Breast epithelium (tissue), 4 donors: ENCODE results near the gene MTRF1L. TPM values are rescaled to one million over a fixed set of nuclear protein-coding genes. Genes with fewer than 3 reads are reported as not detected.

Source experiments
- DNase-seq, 2 donors: peaks; one replicate each; pipeline ENCODE4 v3.0.0-alpha.2; 2019; ENCODE audit warnings: low spot score in 2 of 2
- H3K27ac ChIP-seq, 2 donors: fragments of 200-600 bp; sonication (generic) in 1 of 2; one replicate each; pipeline ENCODE4 v1.5.1; 2016 to 2019; ENCODE audit warnings: mild to moderate bottlenecking in 1 of 2
- H3K27me3 ChIP-seq, 2 donors: fragments of 200-600 bp; sonication (generic) in 1 of 2; one replicate each; pipeline versions ENCODE4 v1.5.1 to v1.6.0; 2017 to 2019; ENCODE audit warnings: control low read depth in 1 of 2, mild to moderate bottlenecking in 1 of 2
- H3K36me3 ChIP-seq: fragments of 200-600 bp; one replicate; pipeline ENCODE4 v1.5.1; 2019
- H3K4me1 ChIP-seq, 2 donors: fragments of 200-600 bp; sonication (generic); one replicate each; pipeline ENCODE4 v1.5.1; 2016 to 2019; ENCODE audit warnings: control low read depth in 1 of 2
- H3K4me3 ChIP-seq, 3 donors: fragments of 200-600 bp; sonication (generic); 1 replicate in 2 of 3; 2 replicates in 1 of 3; pipeline ENCODE4 v1.5.1; 2016 to 2019; ENCODE audit warnings: mild to moderate bottlenecking in 3 of 3, moderate library complexity in 2 of 3
- H3K9me3 ChIP-seq, 2 donors: fragments of 200-600 bp; sonication (generic) in 1 of 2; one replicate each; pipeline ENCODE4 v1.5.1; 2016 to 2019; ENCODE audit warnings: control low read depth in 1 of 2
- POLR2A ChIP-seq: fragments of 450-650 bp; IDR thresholded peaks from one replicate; pipeline ENCODE4 v1.6.1; 2016; ENCODE audit warnings: antibody characterized with exemption, mild to moderate bottlenecking, moderate library complexity
- POLR2AphosphoS5 ChIP-seq, 3 donors: sonication (generic); formaldehyde crosslinking; IDR thresholded peaks; one replicate each; pipeline ENCODE4 v1.6.1; 2017; ENCODE audit warnings: antibody characterized with exemption in 3 of 3
- intact Hi-C: fragments of 100-400 bp; cut with DNase I; formaldehyde crosslinking; loops from one replicate; pipeline ENCODE4 v1.15.1; 2023; ENCODE audit warnings: low total_unique reads
- total RNA-seq, 3 donors: library from RNA; depleted of rRNA; stranded (reverse); fragments of >200 nt; gene quantifications; one replicate each; pipeline ENCODE4 v1.1.0, GENCODE V29; 2016
- TF ChIP-seq, protein P1 (sequence below), 3 donors: fragments of 450-650 bp; IDR thresholded peaks; one replicate each; pipeline ENCODE4 v1.5.1; 2016 to 2017; ENCODE audit warnings: antibody characterized with exemption in 3 of 3, mild to moderate bottlenecking in 3 of 3, moderate library complexity in 3 of 3

The MTRF1L gene
- total RNA-seq, 3 donors from 2014 or later: 13.1 to 19.8 (median 14.6) TPM

DNA sequence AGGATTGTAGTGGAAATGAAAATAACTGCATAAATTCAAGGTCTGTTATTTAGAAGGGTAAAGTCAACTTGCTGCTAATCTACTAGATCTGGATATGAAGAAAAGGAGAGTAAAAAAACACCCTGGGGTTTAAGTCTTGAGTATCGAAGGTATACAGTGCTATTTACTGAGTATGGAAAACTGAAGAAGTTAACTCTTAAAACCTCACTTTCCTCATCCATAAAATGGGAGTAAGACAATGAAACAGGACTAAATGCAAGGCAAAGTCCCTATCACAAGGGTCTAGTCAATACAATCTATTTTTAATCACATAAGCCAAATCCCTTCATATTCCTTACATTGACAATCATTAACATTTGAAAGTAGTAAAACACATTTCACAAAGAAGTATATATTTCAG, 21.9 kb downstream of the MTRF1L start:
- Histone ChIP-seq H3K27ac (no peak overlapping the region), H3K27me3 (no peaks in the 10 kb centered on the region), H3K4me1 (peaks cover 5 to 13% of the 10 kb centered on the region in 2 donors), H3K4me3 (no peak overlapping the region), H3K9me3 (no peaks in the 10 kb centered on the region), H3K36me3 (no peaks in the 10 kb centered on the region)
- intact Hi-C loops: no loop called here
- DNase-seq: no peak
- TF ChIP-seq, protein P1, sequence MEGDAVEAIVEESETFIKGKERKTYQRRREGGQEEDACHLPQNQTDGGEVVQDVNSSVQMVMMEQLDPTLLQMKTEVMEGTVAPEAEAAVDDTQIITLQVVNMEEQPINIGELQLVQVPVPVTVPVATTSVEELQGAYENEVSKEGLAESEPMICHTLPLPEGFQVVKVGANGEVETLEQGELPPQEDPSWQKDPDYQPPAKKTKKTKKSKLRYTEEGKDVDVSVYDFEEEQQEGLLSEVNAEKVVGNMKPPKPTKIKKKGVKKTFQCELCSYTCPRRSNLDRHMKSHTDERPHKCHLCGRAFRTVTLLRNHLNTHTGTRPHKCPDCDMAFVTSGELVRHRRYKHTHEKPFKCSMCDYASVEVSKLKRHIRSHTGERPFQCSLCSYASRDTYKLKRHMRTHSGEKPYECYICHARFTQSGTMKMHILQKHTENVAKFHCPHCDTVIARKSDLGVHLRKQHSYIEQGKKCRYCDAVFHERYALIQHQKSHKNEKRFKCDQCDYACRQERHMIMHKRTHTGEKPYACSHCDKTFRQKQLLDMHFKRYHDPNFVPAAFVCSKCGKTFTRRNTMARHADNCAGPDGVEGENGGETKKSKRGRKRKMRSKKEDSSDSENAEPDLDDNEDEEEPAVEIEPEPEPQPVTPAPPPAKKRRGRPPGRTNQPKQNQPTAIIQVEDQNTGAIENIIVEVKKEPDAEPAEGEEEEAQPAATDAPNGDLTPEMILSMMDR (IDR thresholded peaks at IDR 0.05): no peak
- TF ChIP-seq POLR2A: no peak
- no peak for TF ChIP-seq POLR2AphosphoS5 (IDR thresholded peaks at IDR 0.05)

DNA sequence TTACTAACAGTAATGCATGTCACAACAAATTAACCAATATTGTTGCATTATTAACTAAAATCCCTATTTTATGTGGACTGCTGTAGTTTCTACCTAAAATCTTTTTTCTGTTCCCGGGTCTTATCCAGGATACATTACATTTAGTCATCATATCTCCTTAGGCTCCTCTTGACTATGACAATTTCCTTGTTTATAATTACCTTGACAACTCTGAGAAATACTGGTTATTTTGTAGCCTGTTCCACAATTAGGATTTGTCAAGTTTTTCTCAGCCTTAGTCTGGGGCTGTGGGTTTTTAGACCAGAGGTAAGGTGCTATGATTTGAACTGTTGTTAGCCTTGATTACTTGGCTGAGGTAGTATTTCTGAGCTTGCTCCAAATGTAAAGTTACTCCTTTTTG, 23.4 kb downstream of the MTRF1L start:
- no peaks in the 10 kb centered on the region for H3K9me3 ChIP-seq
- H3K4me3 ChIP-seq: no peak overlapping the region
- H3K36me3 ChIP-seq: no peaks in the 10 kb centered on the region
- peaks cover 5 to 7% of the 10 kb centered on the region in 2 donors for H3K4me1 ChIP-seq
- no peak for DNase-seq
- no peak overlapping the region for H3K27ac ChIP-seq
- TF ChIP-seq, protein P1 (IDR thresholded peaks at IDR 0.05): no peak
- TF ChIP-seq POLR2A (no peak), POLR2AphosphoS5 (IDR thresholded peaks at IDR 0.05) (no peak)
- intact Hi-C loops: no loop called here
- no peaks in the 10 kb centered on the region for H3K27me3 ChIP-seq

DNA sequence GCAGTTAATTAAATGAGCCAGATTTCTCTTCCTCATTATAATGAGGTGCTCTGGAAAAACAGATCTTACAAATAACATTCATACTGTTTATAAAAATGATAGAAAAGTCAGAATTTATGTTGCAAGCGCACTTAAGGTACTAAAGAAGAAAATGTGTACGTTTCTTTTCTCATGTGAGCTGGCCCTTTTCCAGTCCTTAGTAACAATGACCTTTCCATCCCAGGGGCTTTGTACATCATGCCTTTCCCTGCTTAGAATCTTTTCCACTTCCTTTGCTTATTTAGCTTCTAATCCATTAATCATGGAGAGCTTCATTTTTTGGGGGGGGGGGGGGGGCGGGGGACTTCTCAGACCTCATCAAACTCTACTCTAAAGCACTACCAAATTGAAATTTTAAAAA, 24.5 kb downstream of the MTRF1L start:
- Histone ChIP-seq H3K36me3 (no peaks in the 10 kb centered on the region), H3K9me3 (no peaks in the 10 kb centered on the region), H3K4me1 (peaks cover 5 to 7% of the 10 kb centered on the region in 2 donors), H3K27me3 (no peaks in the 10 kb centered on the region), H3K27ac (no peak overlapping the region), H3K4me3 (no peak overlapping the region)
- TF ChIP-seq, protein P1 (IDR thresholded peaks at IDR 0.05): no peak
- TF ChIP-seq POLR2A (no peak), POLR2AphosphoS5 (IDR thresholded peaks at IDR 0.05) (no peak)
- intact Hi-C loops: no loop called here
- DNase-seq: no peak

DNA sequence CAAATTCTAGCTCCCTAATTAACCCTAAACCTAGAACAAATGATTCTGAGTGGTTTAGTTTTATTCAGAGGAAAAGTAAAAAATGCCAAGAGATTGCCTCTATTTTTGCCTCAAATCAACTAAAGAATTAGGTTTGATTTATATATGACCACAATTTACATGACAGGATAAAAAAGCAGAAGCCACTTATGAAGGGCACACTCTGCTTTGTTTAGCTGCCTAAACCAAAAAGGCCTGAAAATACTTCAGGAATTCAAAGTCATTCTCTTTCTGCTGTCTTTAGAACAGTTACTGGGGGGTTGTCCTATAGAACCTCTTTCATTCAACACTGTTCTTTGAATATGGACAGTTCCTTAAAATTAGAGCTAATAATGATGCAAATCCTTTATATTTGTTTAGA, 25.0 kb downstream of the MTRF1L start:
- TF ChIP-seq POLR2A: no peak
- TF ChIP-seq, protein P1 (IDR thresholded peaks at IDR 0.05): no peak
- no peak for TF ChIP-seq POLR2AphosphoS5 (IDR thresholded peaks at IDR 0.05)
- intact Hi-C loops: no loop called here
- H3K9me3 ChIP-seq: no peaks in the 10 kb centered on the region
- no peaks in the 10 kb centered on the region for H3K36me3 ChIP-seq
- no peak overlapping the region for H3K4me3 ChIP-seq
- no peak for DNase-seq
- H3K27me3 ChIP-seq: no peaks in the 10 kb centered on the region
- H3K4me1 ChIP-seq: peaks cover 3 to 6% of the 10 kb centered on the region in 2 donors
- no peak overlapping the region for H3K27ac ChIP-seq

DNA sequence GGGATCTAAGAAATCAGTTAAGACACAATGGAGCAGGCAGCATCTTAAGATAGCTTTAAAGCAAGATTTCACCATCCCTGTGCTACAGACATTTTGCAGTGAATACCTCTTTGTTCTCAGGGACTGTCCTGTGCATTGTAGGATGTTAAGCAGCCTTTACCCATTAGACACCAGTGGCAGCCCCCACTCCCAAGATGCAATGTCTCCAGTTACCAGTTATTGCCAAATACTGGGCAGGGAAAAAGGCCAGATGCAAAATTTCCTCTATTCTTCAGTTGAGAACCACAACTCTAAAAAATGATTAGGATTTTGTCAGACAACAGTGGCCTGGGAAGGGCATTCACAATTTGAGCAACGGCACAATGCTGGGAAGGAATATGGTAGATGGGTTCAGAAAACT, 25.8 kb downstream of the MTRF1L start:
- TF ChIP-seq, protein P1 (IDR thresholded peaks at IDR 0.05): no peak
- TF ChIP-seq POLR2AphosphoS5 (IDR thresholded peaks at IDR 0.05): no peak
- no peak for TF ChIP-seq POLR2A
- no peaks in the 10 kb centered on the region for H3K27me3 ChIP-seq
- H3K27ac ChIP-seq: no peak overlapping the region
- H3K4me3 ChIP-seq: no peak overlapping the region
- H3K36me3 ChIP-seq: no peaks in the 10 kb centered on the region
- no peaks in the 10 kb centered on the region for H3K9me3 ChIP-seq
- no peaks in the 10 kb centered on the region for H3K4me1 ChIP-seq
- intact Hi-C loops: no loop called here
- DNase-seq: no peak
